Esophagus muscularis mucosa (tissue), 4 donors: Measurements from ENCODE around the gene DISC1. TPM values are rescaled to one million over a fixed set of nuclear protein-coding genes. Genes with fewer than 3 reads are reported as not detected.

Experiments
- DNase-seq: peaks from one replicate; pipeline ENCODE4 v3.0.0-alpha.2; 2017; ENCODE audit errors: extremely low spot score
- H3K27ac ChIP-seq, 4 donors: fragments of 200-600 bp; sonication (generic); replicated peaks in 1 of 4; 1 replicate in 3 of 4; 2 replicates in 1 of 4; pipeline ENCODE4 v1.5.1; 2016 to 2019; ENCODE audit warnings: mild to moderate bottlenecking in 1 of 4
- H3K27me3 ChIP-seq, 4 donors: fragments of 200-600 bp; sonication (generic); one replicate each; pipeline versions ENCODE4 v1.5.1 to v1.6.0; 2016 to 2019
- H3K36me3 ChIP-seq, 4 donors: fragments of 200-600 bp; sonication (generic); one replicate each; pipeline ENCODE4 v1.5.1; 2016 to 2019
- H3K4me1 ChIP-seq, 4 donors: fragments of 200-600 bp; sonication (generic); one replicate each; pipeline ENCODE4 v1.5.1; 2016 to 2019
- H3K4me3 ChIP-seq, 4 donors: fragments of 200-600 bp; sonication (generic); 1 replicate in 2 of 4; 2 replicates in 2 of 4; pipeline ENCODE4 v1.5.1; 2016 to 2019; ENCODE audit warnings: mild to moderate bottlenecking in 4 of 4, moderate library complexity in 1 of 4
- H3K9me3 ChIP-seq, 4 donors: fragments of 200-600 bp; sonication (generic); 1 replicate in 3 of 4; 2 replicates in 1 of 4; pipeline ENCODE4 v1.5.1; 2016 to 2019
- EP300 ChIP-seq: sonication (generic); formaldehyde crosslinking; IDR thresholded peaks from one replicate; pipeline ENCODE4 v1.6.1; 2017; ENCODE audit warnings: antibody characterized with exemption
- POLR2A ChIP-seq: fragments of 450-650 bp; IDR thresholded peaks from one replicate; pipeline ENCODE4 v1.6.1; 2017; ENCODE audit warnings: antibody characterized with exemption, moderate library complexity, mild to moderate bottlenecking, low read depth
- POLR2AphosphoS5 ChIP-seq, 2 donors: sonication (generic); formaldehyde crosslinking; IDR thresholded peaks; one replicate each; pipeline ENCODE4 v1.6.1; 2017; ENCODE audit warnings: antibody characterized with exemption in 2 of 2
- WGBS: methylation state at CpG from one replicate; pipeline ENCODE4 v1.1.5; 2018; 5-methylcytosine and 5-hydroxymethylcytosine counted together
- intact Hi-C: fragments of 100-400 bp; cut with DNase I; formaldehyde crosslinking; loops from one replicate; pipeline ENCODE4 v1.15.1; 2023
- total RNA-seq, 4 donors: library from RNA; depleted of rRNA; stranded (reverse); fragments of >200 nt; gene quantifications; one replicate each; pipeline versions ENCODE4 v1.1.0 to v1.2.1, GENCODE V29; 2016
- TF ChIP-seq, protein P1 (sequence below), 3 experiments: fragments of 200-600 bp in 2 of 3; fragments of 450-650 bp in 1 of 3; sonication (generic) in 2 of 3; IDR thresholded peaks; one replicate each; pipeline ENCODE4 v1.5.1; 2017 to 2019; ENCODE audit warnings: antibody characterized with exemption in 3 of 3, mild to moderate bottlenecking in 2 of 3, moderate library complexity in 1 of 3

DISC1 gene
- total RNA-seq, 4 donors from 2014 or later = 5.3 to 6.6 (median 6.2) TPM

DNA sequence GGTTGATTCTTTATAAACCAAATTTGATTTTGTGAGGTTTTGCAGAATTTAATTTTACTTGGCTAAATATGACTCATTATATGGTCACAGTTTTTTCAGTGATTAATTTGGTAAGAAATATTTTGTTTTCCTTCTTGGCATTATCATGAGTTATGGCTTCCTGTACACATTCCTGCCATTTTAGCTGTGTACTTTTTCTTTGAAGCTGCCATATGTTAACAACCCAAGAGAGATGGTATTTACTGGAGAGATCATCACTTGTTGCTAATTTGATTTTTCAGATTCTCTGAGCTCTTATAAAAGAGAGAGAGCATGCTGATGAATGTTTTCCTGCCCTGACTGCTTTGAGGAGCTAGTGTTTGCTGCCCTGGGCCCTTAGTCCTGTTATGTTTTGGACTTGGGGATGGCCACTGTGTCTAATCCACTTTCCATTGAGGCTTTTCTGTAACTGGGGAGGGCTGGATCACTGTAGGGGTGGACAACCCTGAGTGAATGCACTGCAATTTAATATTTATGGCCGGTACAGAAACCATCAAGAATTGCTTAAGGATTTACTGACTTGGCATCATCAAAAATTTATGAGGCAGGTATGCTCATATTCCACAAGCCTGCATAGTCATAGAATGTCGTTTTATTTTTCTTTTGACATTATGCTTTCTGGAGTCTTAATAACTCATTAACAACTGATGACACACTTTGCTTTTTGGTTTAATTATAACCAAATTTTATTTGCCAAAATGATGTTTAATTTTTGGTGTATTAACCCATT is 200.9 kb downstream of the DISC1 start:
- intact Hi-C loops = no loop called here
- peaks cover 0 to 4% (median 0%) of the 10 kb centered on the region in 4 donors for H3K36me3 ChIP-seq
- no peaks in the 10 kb centered on the region for H3K9me3 ChIP-seq
- peaks cover 6 to 19% (median 10%) of the 10 kb centered on the region in 4 donors for H3K4me1 ChIP-seq
- TF ChIP-seq EP300 (no peak), POLR2AphosphoS5 (IDR thresholded peaks at IDR 0.05) (no peak), POLR2A (no peak)
- TF ChIP-seq, protein P1, sequence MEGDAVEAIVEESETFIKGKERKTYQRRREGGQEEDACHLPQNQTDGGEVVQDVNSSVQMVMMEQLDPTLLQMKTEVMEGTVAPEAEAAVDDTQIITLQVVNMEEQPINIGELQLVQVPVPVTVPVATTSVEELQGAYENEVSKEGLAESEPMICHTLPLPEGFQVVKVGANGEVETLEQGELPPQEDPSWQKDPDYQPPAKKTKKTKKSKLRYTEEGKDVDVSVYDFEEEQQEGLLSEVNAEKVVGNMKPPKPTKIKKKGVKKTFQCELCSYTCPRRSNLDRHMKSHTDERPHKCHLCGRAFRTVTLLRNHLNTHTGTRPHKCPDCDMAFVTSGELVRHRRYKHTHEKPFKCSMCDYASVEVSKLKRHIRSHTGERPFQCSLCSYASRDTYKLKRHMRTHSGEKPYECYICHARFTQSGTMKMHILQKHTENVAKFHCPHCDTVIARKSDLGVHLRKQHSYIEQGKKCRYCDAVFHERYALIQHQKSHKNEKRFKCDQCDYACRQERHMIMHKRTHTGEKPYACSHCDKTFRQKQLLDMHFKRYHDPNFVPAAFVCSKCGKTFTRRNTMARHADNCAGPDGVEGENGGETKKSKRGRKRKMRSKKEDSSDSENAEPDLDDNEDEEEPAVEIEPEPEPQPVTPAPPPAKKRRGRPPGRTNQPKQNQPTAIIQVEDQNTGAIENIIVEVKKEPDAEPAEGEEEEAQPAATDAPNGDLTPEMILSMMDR (IDR thresholded peaks at IDR 0.05) = no peak
- WGBS = 71% methylated on average over 2 of the region's 2 CpGs
- no peak for DNase-seq
- H3K4me3 ChIP-seq = no peak overlapping the region
- H3K27ac ChIP-seq = no peak overlapping the region
- no peaks in the 10 kb centered on the region for H3K27me3 ChIP-seq

DNA sequence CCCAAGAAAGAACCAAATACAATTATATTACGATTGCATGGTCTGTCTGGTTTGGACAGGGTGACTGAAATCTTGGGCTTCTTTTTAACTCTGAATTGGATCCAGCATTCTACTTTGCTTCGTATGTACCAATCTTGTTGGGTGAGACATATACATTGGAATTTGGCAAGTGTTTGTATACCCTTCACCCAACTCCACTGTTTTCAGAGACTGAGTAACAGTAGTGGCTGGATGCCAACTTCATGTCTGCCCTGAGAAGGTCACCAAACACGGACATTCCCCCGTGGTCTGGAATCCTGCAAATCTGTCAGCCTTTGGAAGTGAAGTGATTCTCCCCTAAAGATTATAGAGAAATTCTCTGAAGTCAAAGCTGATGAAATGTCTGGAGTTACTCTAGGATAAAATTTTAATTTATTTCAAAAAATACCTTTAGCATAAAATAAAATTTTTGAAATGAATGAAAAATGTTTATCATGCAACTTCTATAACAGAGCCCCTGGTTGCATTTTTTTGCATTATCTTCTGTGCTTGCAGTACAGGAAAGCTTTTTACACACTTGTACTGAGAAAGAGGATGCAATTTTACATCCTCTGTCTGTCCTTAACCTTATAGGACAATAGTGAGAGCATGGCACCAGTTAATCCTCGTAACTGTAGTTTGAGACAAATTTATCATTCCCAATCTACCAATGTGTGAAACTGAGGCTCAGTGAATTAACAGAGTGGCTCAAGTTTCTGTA is 201.8 kb downstream of the DISC1 start:
- no peak overlapping the region for H3K27ac ChIP-seq
- WGBS = 49% methylated on average over 5 of the region's 5 CpGs

DNA sequence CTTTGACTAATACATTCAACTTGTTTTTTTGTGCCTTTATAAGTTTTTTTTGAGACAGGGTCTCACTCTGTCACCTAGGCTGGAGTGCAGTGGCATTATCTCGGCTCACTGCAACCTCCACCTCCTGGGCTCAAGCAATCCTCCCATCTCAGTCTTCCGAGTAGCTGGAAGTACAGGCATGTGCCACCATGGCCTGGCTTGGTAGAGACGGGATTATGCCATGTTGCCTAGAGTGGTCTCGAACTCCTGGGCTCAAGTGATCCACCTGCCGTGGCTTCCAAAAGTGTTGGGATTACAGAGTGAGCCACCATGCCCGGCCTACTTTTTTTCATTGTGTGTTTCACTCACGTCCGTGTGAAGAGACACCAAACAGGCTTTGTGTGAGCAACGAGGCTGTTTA is 202.7 kb downstream of the DISC1 start:
- intact Hi-C loops = no loop called here
- WGBS = 95% methylated on average over 9 of the region's 9 CpGs
- no peaks in the 10 kb centered on the region for H3K9me3 ChIP-seq

More for the DNA sequence above, 201.8 kb downstream of the DISC1 start:
- H3K4me3 ChIP-seq = no peak overlapping the region
- no peaks in the 10 kb centered on the region for H3K27me3 ChIP-seq
- intact Hi-C loops = no loop called here
- no peak for DNase-seq
- H3K9me3 ChIP-seq = no peaks in the 10 kb centered on the region
- H3K36me3 ChIP-seq = no peaks in the 10 kb centered on the region
- no peak for TF ChIP-seq POLR2A
- TF ChIP-seq, protein P1 (IDR thresholded peaks at IDR 0.05) = no peak
- no peak for TF ChIP-seq POLR2AphosphoS5 (IDR thresholded peaks at IDR 0.05)
- no peak for TF ChIP-seq EP300
- H3K4me1 ChIP-seq = peaks cover 6 to 19% (median 10%) of the 10 kb centered on the region in 4 donors

DNA sequence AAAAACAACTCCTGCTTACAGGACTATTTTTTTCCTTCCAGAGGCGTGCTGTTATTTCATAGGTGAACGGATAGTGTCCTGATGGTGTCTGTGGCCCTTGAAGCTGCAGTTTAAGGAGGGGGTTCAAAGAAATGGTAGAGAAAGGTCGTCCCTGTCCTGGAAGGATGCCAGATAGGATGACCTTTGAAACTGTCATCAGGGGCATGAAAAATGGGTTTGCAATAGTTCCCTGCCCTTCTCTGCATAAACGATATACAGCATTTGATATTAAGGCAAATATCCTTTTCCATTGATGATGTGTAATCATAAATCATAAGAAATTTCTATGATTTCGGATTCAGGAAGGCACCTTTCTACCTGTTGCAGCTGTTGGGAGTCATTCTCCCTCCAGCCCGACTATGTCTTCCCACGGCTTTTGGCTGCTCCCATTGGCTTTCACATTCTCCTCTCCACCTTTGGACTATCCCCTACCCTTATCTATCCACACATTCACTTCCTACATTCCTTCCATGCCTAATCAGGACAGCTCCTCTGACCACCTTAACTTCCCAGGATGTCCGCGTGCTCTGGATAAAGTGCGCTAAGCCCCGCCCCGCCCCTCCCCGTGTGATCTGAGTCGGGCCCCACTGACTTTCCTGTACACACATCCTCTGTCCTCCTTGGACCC is 209.8 kb downstream of the DISC1 start:
- H3K4me3 ChIP-seq = no peak overlapping the region
- H3K36me3 ChIP-seq = peaks cover 0 to 6% (median 0%) of the 10 kb centered on the region in 4 donors
- no peaks in the 10 kb centered on the region for H3K27me3 ChIP-seq
- no peak overlapping the region for H3K27ac ChIP-seq
- no peaks in the 10 kb centered on the region for H3K9me3 ChIP-seq
- intact Hi-C loops = no loop called here
- WGBS = 88% methylated on average over 14 of the region's 14 CpGs
- H3K4me1 ChIP-seq = peaks cover 0 to 6% (median 0%) of the 10 kb centered on the region in 4 donors
- TF ChIP-seq POLR2A (no peak), EP300 (no peak), POLR2AphosphoS5 (IDR thresholded peaks at IDR 0.05) (no peak)
- TF ChIP-seq, protein P1 (IDR thresholded peaks at IDR 0.05) = no peak
- no peak for DNase-seq

More for the DNA sequence above, 202.7 kb downstream of the DISC1 start:
- no peak overlapping the region for H3K27ac ChIP-seq
- TF ChIP-seq, protein P1 (IDR thresholded peaks at IDR 0.05) = no peak
- TF ChIP-seq POLR2A = no peak
- no peak for TF ChIP-seq POLR2AphosphoS5 (IDR thresholded peaks at IDR 0.05)
- H3K36me3 ChIP-seq = peaks cover 0 to under 1% (median 0%) of the 10 kb centered on the region in 4 donors
- no peak overlapping the region for H3K4me3 ChIP-seq
- no peak for DNase-seq
- peaks cover 6 to 19% (median 10%) of the 10 kb centered on the region in 4 donors for H3K4me1 ChIP-seq
- no peaks in the 10 kb centered on the region for H3K27me3 ChIP-seq
